Lower leg skin (tissue), 4 donors: ENCODE results near the gene CCT4. TPM values are rescaled to one million over a fixed set of nuclear protein-coding genes. Genes with fewer than 3 reads are reported as not detected.
"Not testable (repeated sequence)": the region's sequence is repeated elsewhere in the genome, so short reads cannot be mapped to it uniquely, and the experiment has no call there.

Experiments
- DNase-seq, 2 donors: peaks; one replicate each; pipeline ENCODE4 v3.0.0-alpha.2; 2019; ENCODE audit warnings: low spot score in 2 of 2
- H3K4me3 ChIP-seq: fragments of 200-600 bp; sonication (generic); 2 replicates; pipeline ENCODE4 v1.5.1; 2017; ENCODE audit warnings: mild to moderate bottlenecking, low read depth; ENCODE audit not compliant: poor library complexity, severe bottlenecking
- CTCF ChIP-seq, 3 donors: fragments of 450-650 bp; IDR thresholded peaks; one replicate each; pipeline ENCODE4 v1.5.1; 2016; ENCODE audit warnings: antibody characterized with exemption in 3 of 3, mild to moderate bottlenecking in 3 of 3, moderate library complexity in 2 of 3
- POLR2A ChIP-seq, 2 donors: fragments of 450-650 bp; IDR thresholded peaks; one replicate each; pipeline ENCODE4 v1.6.1; 2016 to 2017; ENCODE audit warnings: antibody characterized with exemption in 2 of 2, mild to moderate bottlenecking in 1 of 2, moderate library complexity in 1 of 2
- WGBS, 2 donors: methylation state at CpG; one replicate each; pipeline ENCODE4 v1.1.5; 2018; 5-methylcytosine and 5-hydroxymethylcytosine counted together
- intact Hi-C: fragments of 100-400 bp; cut with DNase I; formaldehyde crosslinking; loops from one replicate; pipeline ENCODE4 v1.15.0; 2023; ENCODE audit warnings: low total_unique reads
- total RNA-seq, 4 donors: library from RNA; depleted of rRNA; stranded (reverse); fragments of >200 nt; gene quantifications; one replicate each; pipeline ENCODE4 v1.1.0, GENCODE V29; 2016

Gene CCT4
- total RNA-seq, 4 donors from 2014 or later, result 68.5 to 79.6 (median 72.1) TPM

DNA sequence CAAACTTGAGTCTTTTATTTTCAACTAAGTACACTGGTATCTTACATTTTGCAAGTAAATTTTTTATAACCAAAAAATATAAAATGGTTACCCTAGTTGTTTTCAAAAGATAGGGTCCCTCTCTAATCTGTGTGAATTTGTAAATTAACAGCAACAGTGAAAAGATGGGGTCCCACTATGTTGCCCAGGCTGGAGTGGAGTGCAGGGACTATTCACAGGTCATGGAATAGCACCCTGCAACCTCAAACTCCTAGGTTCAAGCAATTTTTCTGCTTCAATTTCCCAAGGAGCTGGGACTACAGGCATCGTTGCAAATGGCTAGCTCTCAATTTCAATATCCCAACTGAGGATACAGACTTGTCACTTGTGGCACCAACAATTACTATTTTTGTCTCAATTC is 12.1 kb downstream of the CCT4 start:
- 83 to 93% methylated on average over 1 of the region's 1 CpG for WGBS, 2 donors
- no peak overlapping the region for H3K4me3 ChIP-seq
- no peak for TF ChIP-seq POLR2A (IDR thresholded peaks at IDR 0.05)
- no peak for TF ChIP-seq CTCF (IDR thresholded peaks at IDR 0.05)
- intact Hi-C loops, result no loop called here
- DNase-seq, result no peak

- DNase-seq, intact Hi-C loops, H3K4me3 ChIP-seq: not testable (repeated sequence)
- WGBS, 2 donors, result 96 to 97% methylated on average over 14 of the region's 14 CpGs
Measured at GRCh38 chr2:61866482-61867089, 21.9 kb downstream of the CCT4 start.

DNA sequence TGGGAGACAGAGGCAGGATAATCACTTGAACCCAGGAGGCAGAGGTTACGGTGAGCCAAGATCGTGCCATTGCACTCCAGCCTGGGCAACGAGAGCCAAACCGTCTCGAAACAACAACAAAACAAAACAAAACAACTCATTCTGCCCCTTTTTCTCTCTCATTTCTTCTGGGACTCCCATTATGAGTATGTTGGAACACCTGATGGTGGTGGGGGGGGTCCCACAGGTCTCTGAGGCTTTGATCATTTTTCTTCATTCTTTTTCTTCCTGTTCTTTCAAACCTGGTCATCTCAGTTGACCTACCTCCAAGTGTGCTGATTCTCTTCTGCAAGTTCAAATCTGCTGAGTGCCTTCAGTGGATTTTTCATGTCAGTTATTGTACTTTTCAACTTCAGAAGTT is 26.4 kb downstream of the CCT4 start:
- DNase-seq, result no peak
- no peak for TF ChIP-seq CTCF (IDR thresholded peaks at IDR 0.05)
- TF ChIP-seq POLR2A (IDR thresholded peaks at IDR 0.05), result no peak
- no peak overlapping the region for H3K4me3 ChIP-seq
- WGBS, 2 donors, result 95 to 98% methylated on average over 5 of the region's 5 CpGs
- intact Hi-C loops, result no loop called here

DNA sequence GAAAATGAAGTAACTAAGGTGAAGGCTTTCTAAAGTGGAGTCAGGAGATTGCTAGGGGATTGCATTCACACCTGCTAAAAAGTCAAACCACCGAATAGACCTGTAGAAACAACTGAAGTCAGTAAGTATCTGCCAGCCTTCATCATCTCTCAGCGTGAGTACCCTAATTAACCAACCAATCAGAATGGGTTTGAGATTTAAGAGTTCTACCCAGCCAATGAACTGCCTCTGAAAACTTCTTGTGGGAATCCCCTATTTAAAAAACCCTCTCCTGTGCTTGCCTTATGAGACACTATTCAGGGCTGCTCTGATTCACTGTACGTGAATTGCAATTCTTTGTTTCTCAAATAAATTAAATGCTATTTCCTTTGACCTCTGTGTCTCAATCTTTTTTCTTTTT is 31.2 kb downstream of the CCT4 start:
- TF ChIP-seq CTCF (IDR thresholded peaks at IDR 0.05), result no peak
- WGBS, 2 donors, result 72 to 74% methylated on average over 3 of the region's 3 CpGs
- intact Hi-C loops, result no loop called here
- DNase-seq, result no peak
- no peak overlapping the region for H3K4me3 ChIP-seq

- 18 to 22% methylated on average over 9 of the region's 9 CpGs for WGBS, 2 donors
- H3K4me3 ChIP-seq, result peak overlapping the region; percentile 71
- intact Hi-C loops, result no loop called here
- DNase-seq, result no peak
- TF ChIP-seq CTCF (IDR thresholded peaks at IDR 0.05) (no peak), POLR2A (IDR thresholded peaks at IDR 0.05) (no peak)
Measured at GRCh38 chr2:61855318-61855613, 33.2 kb downstream of the CCT4 start.

- peak overlapping the region; percentile 71 for H3K4me3 ChIP-seq
- peak; percentile 94 to 96 for DNase-seq
- intact Hi-C loops, result no loop called here
- 0% methylated on average over 23 of the region's 23 CpGs for WGBS, 2 donors
- no peak for TF ChIP-seq POLR2A (IDR thresholded peaks at IDR 0.05)
- no peak for TF ChIP-seq CTCF (IDR thresholded peaks at IDR 0.05)
Measured at GRCh38 chr2:61854564-61855317, 33.7 kb downstream of the CCT4 start.
